HG02885 (cell line): ENCODE measurements around the gene GALNT2.
A peak's percentile ranks its signal among the peaks of the same experiment; 100 is the strongest.

ENCODE experiments used
- ATAC-seq: cut with Tn5 transposase; IDR thresholded peaks from one replicate; pipeline ENCODE4 v1.9.1; 2021; ENCODE audit warnings: mild to moderate bottlenecking; ENCODE audit not compliant: unreplicated experiment, poor library complexity

GALNT2 gene

DNA sequence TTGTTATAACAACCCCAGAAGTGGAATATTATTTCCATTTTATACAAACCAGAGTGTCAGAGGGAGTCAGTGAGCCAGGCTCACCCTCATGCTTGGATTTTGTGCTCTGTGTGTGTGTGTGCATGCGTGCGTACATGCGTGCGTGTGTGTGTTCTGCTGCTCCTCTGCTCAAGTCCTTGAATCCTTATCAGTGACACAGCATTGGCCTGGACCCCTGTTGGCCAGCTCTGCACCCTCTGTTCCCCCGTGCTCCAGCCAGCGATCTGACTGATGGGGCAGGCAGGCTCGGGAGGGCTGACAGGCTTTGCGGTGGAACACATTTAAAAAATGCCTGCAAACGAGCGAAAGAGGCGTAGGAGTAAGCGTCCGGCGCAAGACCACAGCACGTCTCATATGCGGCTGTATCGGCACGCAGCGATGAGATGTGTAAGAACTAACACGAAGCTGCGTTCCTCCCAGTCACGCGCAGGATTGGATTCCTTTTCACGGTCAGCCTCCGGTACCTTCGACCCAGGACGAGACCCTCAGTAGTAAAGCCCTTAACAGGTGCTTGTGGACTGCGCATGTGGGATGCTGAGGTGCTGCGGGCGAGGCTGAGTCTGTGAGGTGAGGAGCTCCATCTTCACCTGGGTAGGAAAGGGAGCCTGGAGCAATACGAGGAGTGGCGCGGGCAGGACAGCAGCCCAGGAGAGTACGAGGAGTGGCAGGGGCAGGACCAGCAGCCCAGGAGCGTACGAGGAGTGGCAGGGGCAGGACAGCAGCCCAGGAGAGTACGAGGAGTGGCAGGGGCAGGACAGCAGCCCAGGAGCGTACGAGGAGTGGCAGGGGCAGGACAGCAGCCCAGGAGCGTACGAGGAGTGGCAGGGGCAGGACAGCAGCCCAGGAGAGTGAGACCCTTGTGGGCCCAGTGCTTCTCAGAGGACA lies 130.9 kb downstream of the GALNT2 start:
- no peak for ATAC-seq

DNA sequence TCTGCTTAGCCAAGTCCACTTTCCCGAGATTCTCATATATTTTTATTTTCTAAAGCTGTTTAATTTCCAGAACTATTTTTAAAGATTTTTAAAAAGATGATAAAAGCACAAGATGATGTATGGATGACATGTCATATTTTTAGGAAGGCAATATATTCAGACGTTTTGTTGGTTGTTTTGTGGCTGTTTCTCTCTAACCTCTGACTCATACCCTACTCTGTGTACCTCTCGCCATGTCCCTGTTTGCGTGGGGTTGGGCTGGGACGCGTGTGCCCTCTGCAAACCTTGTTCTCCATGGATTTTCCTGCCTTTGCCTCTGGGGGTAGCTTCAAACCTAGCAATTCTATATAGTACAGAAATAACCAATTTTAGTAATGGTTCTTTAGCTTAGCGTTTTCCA lies 132.0 kb downstream of the GALNT2 start:
- no peak for ATAC-seq

DNA sequence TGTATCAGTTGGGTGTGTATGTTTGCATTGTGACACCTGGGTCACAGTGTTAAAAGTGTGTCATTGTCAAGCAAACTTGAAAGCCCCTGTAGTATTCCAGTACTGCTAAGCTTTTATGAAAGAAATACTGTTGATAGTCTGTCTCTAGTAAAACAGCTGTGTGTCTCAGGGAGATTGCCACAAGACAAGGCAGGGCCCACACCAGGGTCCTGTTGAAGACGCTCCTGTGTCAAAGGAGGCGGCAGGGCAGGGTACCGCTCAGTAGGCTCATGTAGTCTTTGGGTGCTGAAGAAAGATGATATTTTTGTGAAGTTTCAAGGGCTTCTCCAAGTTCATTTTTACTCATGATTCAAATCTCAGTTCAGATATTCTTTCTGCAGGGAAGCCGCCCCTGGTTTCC lies 132.5 kb downstream of the GALNT2 start:
- ATAC-seq: no peak

DNA sequence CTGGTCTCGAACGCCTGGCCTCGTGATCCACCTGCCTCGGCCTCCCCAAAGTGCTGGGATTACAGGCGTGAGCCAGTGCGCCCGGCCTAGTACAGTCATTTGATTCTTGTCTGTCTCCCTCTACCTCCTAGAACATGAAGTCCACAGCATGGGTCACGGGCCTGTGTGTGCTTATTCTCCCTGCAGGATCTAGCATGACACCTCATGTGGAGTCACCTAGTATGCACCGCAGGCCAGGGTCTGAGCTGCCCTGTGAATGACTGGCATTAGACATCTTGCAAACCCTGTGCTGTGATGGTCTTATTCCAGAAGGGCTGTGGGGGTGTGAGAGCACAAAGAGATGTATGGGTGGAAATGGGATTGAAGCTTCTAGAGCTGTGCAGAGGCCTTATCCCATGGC lies 133.2 kb downstream of the GALNT2 start:
- no peak for ATAC-seq

DNA sequence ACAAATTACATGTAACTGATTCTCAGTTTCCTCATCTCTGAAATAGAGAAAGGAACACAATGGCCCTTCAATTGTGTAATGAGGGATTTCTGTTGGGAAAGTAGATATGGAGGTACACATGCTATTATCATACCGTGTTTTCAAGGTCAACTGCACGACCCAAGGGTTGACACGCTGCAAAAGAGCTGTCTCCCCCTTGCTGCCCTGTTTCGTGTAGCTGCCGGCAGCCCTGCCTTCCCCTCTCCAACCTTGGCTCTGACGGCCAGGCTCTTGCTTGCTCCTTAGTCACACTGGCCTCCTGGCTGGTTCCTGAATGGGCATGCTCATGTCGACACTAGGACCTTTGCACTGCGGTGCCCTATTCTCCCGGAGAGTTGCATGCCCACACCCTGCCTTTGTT lies 134.4 kb downstream of the GALNT2 start:
- no peak for ATAC-seq

DNA sequence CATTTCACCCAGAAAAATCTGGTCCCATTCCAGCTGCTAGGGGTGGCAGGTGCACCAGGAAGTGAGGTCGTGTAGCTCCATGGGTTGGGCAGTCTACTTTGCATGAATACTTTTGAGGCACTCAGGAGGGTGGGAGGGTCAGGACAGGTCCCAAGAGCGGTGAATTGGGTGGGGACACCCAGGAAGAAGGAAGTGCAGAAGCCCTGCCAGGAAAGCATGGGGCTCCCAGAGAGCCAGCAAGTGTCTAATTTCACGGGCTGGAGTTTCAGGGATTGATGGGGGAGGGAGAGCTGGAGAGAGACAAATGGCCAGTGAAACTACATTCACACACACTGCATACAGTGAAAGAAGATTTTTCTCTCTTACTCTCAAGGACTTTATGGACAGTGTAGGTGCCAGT lies 137.8 kb downstream of the GALNT2 start:
- no peak for ATAC-seq

DNA sequence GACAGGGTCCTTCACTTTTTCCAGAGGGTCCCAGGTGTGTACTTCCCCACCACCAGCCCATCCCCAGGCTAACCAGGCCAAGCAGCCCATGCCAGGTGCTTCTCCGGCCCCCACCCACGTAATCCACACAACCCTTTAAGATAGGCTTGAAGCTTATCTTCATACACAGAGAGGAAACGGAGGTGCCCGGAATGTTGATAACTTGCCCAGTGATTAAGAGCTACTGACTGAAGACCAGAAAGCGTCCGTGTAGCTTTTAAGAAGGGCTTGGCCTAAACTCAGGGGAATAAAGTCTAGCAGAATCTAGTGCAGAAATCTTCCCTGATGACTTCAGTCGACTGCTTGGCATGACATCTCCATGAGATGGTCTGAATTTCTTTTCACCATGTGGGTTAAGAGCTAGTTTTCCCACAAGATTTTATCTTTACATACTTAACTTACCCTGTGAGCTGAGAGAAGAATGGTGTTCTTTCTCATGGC lies 138.7 kb downstream of the GALNT2 start:
- no peak for ATAC-seq

DNA sequence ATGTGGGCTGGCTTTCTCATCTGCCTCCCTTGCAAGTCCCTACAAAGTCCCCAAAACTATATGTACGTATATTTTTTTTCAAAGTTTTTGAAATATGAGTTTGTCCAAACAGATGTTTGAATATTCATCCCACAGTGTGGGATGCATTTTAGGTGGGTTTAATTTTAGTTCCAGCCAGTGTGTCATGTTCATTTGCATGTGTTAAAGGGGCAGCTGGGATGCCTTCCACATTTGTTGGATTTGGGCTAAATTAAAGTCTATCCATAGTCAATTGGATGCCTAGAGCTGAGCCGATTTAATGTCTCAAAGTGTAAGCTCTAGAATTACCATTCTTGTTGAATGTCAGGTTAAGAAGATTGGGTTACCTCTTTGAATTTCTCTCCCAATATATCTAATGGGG lies 139.2 kb downstream of the GALNT2 start:
- ATAC-seq: no peak

DNA sequence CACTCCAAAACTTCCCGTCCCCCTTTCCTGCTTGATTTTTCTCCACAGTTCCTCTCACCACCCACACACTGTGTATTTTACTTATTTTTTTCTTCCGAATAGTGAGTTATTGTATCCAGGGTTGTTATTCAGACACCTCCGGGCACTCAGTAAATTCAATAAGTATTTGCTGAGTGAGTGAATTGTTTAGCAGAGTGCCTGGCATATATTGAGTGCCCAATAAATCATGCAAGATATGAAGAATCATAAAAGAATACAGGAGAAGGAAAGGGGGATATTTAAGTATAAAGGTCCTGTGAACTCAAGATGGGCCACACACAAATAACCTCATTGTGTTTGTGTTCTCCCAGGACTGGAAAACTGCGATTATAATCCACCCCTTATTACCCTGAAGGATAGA lies 139.9 kb downstream of the GALNT2 start:
- no peak for ATAC-seq

DNA sequence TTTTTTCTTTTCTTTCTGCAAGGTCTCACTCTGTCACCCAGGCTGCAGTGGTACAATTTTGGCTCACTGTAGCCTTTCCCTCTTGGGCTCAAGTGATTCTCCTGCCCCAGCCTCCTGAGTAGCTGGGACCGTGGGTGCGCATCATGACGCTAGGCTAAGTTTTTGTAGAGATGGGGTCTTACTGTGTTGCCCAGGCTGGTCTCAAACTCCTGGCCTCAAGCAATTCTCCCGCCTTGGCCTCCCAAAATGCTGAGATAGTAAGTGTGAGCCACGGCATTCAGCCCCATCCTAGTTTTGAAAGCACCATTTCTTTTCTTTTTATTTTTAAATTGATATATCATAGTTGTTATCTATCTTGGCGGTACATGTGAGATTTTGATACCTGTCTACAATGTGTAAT lies 140.6 kb downstream of the GALNT2 start:
- ATAC-seq: no peak

DNA sequence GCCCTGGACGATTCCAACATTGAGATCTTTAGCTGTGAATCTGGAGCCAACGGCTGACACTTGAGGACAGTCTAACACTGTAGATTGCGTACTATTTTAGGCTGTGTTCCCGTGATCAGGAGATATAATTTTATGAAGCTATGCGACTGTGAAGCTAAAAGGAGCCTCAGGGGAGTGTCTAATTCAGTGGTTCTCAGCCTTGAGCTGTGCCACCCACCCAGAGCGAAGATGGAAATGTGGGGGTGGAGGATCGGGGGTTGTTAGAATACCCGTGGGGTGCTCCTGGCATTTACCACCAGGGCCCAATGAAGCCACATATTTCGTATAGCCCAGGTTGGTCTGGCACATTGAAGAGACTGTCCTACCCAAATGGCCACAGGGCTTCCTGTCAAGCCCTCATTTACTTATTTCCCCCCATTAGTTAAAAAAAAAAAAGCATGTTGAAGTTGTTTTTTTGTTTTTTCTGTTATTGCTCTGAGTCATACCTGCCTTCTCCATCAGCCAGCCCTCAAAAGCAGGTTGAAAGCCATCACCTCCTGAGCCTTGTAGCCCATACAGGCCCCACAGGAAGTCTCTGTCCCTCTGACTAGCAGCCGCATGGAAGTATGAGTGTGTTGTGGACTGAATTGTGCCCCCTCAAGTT lies 141.7 kb downstream of the GALNT2 start:
- ATAC-seq: peak; percentile 57

DNA sequence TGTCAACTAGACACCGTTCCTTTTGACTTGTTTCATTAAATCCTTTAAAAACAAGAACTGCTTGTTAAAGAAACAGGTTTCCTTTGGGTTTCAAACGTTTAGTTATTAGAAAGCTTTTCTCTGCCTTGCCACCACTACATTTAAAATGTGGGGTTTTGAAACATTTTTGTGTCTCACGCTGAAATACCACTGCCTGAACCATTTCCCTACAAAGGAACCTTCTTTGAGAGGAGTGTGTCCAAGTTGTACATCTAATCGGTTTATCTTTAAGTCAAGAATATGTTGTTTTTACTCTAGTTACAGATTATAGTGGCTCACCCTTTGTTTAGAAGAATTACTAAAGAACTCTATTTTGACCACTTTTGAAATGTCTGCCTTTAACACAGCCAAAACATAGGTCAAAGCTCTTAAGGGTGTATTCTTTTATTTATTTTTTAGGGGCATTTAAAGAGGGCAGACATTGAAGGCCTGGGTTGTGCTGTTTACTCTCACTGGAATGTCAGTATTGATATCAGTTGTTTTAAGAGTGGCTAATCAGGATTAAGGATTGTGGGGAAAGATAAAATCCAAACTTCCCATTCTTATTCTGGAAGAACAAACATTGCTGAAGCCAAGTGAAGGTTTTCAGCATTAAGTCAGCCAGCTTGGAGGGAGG lies 143.4 kb downstream of the GALNT2 start:
- no peak for ATAC-seq

DNA sequence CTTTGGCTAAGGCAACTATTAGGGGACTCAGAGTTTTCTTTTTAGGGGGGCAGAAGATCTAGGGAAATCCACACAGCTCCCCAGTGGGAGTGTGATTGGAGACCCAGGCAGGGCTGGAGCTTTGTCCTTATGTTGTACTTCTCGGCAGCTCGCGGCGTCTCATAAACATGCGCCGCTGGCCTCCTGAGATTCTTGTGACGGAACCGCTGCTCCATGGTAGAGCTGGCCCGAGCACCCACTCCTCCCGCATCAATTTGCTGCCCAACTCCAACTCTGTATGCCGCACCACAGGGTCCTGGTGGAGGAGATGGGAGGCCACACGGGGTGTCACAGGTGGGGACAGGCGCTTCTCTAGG lies 143.9 kb downstream of the GALNT2 start:
- ATAC-seq: no peak

DNA sequence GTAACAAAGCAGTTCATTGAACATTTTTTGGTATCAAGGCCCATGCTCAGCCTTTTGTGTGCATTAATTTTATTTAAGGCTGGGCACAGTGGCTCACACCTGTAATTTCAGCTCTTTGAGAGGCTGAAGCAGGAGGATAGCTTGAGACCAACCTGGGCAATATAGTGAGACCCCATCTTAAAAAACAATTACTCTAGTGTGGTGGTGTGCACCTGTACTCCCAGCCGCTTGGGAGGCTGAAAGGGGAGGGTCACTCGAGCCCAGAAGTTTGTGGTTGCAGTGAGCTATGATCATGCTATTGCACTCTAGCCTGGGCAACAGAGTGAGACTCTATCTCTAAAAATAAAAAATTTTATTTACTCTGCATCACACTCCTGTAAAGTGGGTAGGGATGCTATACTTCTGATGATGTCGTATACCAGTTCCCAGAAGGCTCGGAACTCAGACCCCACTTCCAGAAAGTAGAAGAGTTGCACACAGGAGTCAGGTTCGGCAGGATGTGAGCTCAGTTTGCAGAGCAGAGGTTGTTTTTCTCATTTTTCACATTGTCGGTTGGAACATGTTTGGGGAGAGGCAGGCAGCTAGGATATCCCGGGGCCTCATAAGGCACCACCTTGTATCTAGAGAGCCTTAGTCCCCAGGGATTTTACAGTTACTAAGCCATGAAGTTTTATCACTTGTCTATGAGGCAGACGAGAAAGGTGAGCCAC lies 144.6 kb downstream of the GALNT2 start:
- no peak for ATAC-seq

DNA sequence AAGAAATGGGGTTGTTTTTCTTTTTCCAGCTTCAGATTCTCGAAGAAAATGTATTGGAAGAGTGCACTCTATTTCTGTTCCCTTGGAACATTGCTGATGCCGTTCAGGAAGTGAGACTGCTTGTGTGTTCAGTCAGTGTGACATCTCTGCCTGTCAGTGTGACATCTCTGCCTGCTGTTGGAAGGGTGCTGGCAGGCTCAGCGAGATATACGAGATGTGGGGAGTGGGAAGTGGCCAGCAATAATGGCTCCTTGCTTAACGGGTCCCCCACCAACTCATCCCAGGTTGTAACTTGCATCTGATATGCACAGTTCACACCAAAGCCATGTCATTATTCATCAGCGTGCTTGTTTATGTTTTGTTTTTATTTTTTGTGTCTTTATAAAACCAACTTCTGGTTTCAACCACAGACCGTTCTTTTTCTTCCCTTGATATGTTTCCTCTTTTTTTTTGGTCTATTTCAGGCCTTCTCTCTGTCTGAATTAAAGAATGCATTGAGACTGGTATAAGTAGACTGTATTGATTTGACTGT lies 145.4 kb downstream of the GALNT2 start:
- ATAC-seq: peak; percentile 36

DNA sequence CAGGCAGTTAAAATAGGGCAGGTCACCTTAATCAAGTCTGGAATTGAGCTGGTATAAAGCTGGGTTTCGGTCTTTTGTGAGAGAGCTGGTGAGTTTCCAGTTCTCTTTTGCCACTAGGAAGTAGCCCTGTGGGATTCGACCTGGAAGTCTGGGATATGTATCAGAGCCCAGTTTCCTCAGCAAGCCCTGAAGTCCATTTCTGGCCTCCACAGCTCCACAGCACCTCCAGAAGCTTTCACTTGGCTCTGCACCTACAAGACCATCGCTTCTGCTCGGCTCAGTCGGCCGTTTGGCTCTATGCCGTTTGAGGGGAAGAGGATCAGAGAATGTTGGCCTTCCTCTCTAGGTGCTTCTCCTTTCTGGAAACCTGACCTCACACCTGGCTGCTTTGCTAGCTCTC lies 148.0 kb downstream of the GALNT2 start:
- no peak for ATAC-seq

DNA sequence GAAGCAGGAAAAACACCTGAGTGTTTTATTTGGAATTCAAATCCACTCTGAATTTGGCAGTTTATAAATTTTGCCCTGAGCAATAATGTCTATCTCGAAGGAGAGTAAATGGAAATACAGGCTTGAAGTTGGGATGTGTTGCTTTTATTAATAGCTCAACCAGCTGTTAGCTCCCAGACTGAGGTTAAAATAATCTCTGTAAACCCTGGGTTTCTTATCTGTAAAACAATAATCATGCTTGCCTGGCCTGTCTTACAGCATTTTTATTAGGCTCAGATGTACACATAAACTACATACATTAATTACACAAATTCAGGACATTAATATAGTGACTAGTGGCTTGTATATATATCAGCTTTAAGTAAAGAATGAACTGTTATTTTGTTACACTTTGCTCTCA lies 148.5 kb downstream of the GALNT2 start:
- no peak for ATAC-seq

DNA sequence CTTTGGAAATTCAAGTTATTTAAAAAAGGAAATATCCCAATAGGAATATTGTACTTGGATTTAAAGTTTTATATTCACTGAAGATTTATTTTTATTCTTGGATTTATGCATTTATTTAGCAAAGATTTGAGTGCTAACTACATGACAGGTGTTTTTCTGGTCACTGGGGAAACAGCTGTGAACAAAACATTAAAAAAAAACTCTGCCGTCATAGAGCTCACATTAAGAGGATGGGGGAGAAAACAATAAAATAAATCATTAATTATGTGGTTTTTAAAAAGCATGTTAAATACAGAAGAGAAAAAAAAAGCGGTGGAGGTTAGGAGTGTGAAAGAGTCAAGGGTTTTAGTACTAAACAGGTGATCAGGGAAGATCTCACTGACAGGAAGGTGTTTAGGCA lies 149.9 kb downstream of the GALNT2 start:
- ATAC-seq: no peak

DNA sequence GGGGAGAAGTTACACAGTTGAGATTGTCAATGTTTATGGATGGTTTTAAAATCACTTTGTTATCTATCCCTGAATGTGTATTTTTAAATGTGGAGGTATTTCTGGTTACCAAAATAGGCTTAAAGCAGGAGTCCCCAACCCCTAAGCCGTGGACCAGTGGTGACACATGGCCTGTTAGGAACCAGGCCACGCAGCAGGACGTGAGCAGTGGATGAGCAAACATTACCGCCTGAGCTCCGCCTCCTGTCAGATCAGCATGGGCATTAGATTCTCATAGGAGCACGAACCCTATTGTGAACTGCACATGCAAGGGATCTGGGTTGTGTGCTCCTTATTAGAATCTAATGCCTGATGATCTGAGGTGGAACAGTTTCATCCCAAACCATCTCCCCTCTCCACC lies 151.6 kb downstream of the GALNT2 start:
- no peak for ATAC-seq
